Lung (tissue), 12 donors: ENCODE results near the gene RAB30. TPM values are rescaled to one million over a fixed set of nuclear protein-coding genes. Genes with fewer than 3 reads are reported as not detected.
A peak's percentile ranks its signal among the peaks of the same experiment; 100 is the strongest.

Source experiments
- ATAC-seq: fragments of 200-7000 bp; cut with Tn5 transposase; one replicate; pipeline ENCODE4 v1.9.1; 2020; ENCODE audit warnings: moderate number of reproducible peaks; ENCODE audit not compliant: insufficient read depth, low FRiP score
- DNase-seq, 3 donors: peaks; one replicate each; pipeline ENCODE4 v3.0.0-alpha.2; 2013 to 2017
- H3K27ac ChIP-seq, 2 donors: one replicate each; pipeline ENCODE4 v1.5.1; 2013; ENCODE audit warnings: mild to moderate bottlenecking in 2 of 2, moderate library complexity in 2 of 2, control low read depth in 1 of 2, inconsistent platforms in 1 of 2, low read depth in 1 of 2, low read length in 1 of 2
- H3K27me3 ChIP-seq, 3 donors: one replicate each; pipeline ENCODE4 v1.5.1; 2013; ENCODE audit warnings: low read length in 2 of 3; ENCODE audit not compliant: control insufficient read depth in 3 of 3, insufficient read depth in 3 of 3
- H3K36me3 ChIP-seq, 4 donors: one replicate each; pipeline ENCODE4 v1.5.1; 2013; ENCODE audit warnings: low read length in 4 of 4, mild to moderate bottlenecking in 1 of 4, moderate library complexity in 1 of 4; ENCODE audit not compliant: control insufficient read depth in 4 of 4, insufficient read depth in 4 of 4
- H3K4me1 ChIP-seq, 5 donors: one replicate each; pipeline ENCODE4 v1.5.1; 2013; ENCODE audit warnings: low read length in 5 of 5, mild to moderate bottlenecking in 2 of 5, moderate library complexity in 1 of 5; ENCODE audit not compliant: control insufficient read depth in 5 of 5, insufficient read depth in 5 of 5
- H3K4me3 ChIP-seq: one replicate; pipeline ENCODE4 v1.5.1; 2013; ENCODE audit warnings: mild to moderate bottlenecking, control low read depth, moderate library complexity
- H3K9ac ChIP-seq, 2 donors: one replicate each; pipeline ENCODE4 v1.5.1; 2013; ENCODE audit warnings: low read length in 2 of 2, control low read depth in 1 of 2; ENCODE audit not compliant: insufficient read depth in 1 of 2
- H3K9me3 ChIP-seq, 4 donors: one replicate each; pipeline ENCODE4 v1.5.1; 2013; ENCODE audit warnings: low read length in 3 of 4, mild to moderate bottlenecking in 1 of 4, moderate library complexity in 1 of 4; ENCODE audit not compliant: control insufficient read depth in 4 of 4, insufficient read depth in 3 of 4
- CTCF ChIP-seq: IDR thresholded peaks from 2 replicates; pipeline ENCODE4 v1.5.1; 2012; ENCODE audit warnings: mild to moderate bottlenecking; ENCODE audit errors: control extremely low read depth, extremely low read depth
- WGBS, 2 donors: extraction: QIAGEN DNeasy Blood & Tissue Kit; methylation state at CpG; one replicate each; pipeline ENCODE4 v1.1.7; 2013; 5-methylcytosine and 5-hydroxymethylcytosine counted together
- polyA plus RNA-seq, 2 donors: library from polyadenylated mRNA; stranded (reverse); fragments of 200-250 nt; gene quantifications; one replicate each; pipeline ENCODE4 v1.2.1, GENCODE V29; 2013
- total RNA-seq, 2 donors: library from RNA; depleted of rRNA in 1 of 2; stranded (reverse); fragments of >200 nt in 1 of 2; gene quantifications; one replicate each; pipeline ENCODE4 v1.2.1, GENCODE V29; 2014 to 2021
- donor health status: control.
- donor health status: control.
- donor health status: Bipolar disorder and iron deficiency.
- donor health status: healthy.
- donor health status: DM: yes; HTN: yes; CAD: no.

The RAB30 gene
- total and polyA plus RNA-seq, 4 donors, result 1.6 to 25.5 (median 7.5) TPM

- no peaks in the 10 kb centered on the region for H3K36me3 ChIP-seq
- no peak overlapping the region for H3K9ac ChIP-seq
- ATAC-seq (peak; percentile 72), DNase-seq (peak in 2 of 3 donors; percentile 45 to 50)
- peaks cover 0 to 1% (median 0%) of the 10 kb centered on the region in 4 donors for H3K9me3 ChIP-seq
- H3K4me1 ChIP-seq, result peaks cover 5 to 20% (median 17%) of the 10 kb centered on the region in 5 donors
- no peak for TF ChIP-seq CTCF
- H3K27ac ChIP-seq, result peak overlapping the region; percentile 14 to 80
- H3K4me3 ChIP-seq, result no peak overlapping the region
- WGBS, 2 donors, result 73 to 83% methylated on average over 6 of the region's 6 CpGs
- no peaks in the 10 kb centered on the region for H3K27me3 ChIP-seq
Measured at GRCh38 chr11:83051760-83052671, 19.7 kb downstream of the RAB30 start.

- TF ChIP-seq CTCF, result no peak
- H3K9ac ChIP-seq, result no peak overlapping the region
- no peak overlapping the region for H3K27ac ChIP-seq
- peaks cover 5 to 18% (median 15%) of the 10 kb centered on the region in 5 donors for H3K4me1 ChIP-seq
- ATAC-seq (no peak), DNase-seq (peak in 2 of 3 donors; percentile 16 to 37)
- 60 to 63% methylated on average over 4 of the region's 4 CpGs for WGBS, 2 donors
- H3K36me3 ChIP-seq, result no peaks in the 10 kb centered on the region
- no peak overlapping the region for H3K4me3 ChIP-seq
- peaks cover 0 to 1% (median 0%) of the 10 kb centered on the region in 4 donors for H3K9me3 ChIP-seq
- no peaks in the 10 kb centered on the region for H3K27me3 ChIP-seq
Measured at GRCh38 chr11:83047515-83048225, 24.0 kb downstream of the RAB30 start.

GRCh38 chr11:83046621-83047172, 25.0 kb downstream of the RAB30 start:
- Histone ChIP-seq H3K4me1 (peaks cover 2 to 11% (median 6%) of the 10 kb centered on the region in 5 donors), H3K4me3 (no peak overlapping the region), H3K27me3 (no peaks in the 10 kb centered on the region), H3K27ac (peak overlapping the region; percentile 31 to 56), H3K9me3 (peaks cover 0 to 1% (median 0%) of the 10 kb centered on the region in 4 donors), H3K9ac (no peak overlapping the region), H3K36me3 (no peaks in the 10 kb centered on the region)
- no peak for DNase-seq
- WGBS, 2 donors, result 81 to 83% methylated on average over 4 of the region's 4 CpGs
- no peak for ATAC-seq
- no peak for TF ChIP-seq CTCF
